SH-SY5Y (cell line): ENCODE measurements around the gene DNAJC8.

ENCODE experiments used
- GATA2 ChIP-seq: IDR thresholded peaks from 2 replicates; pipeline ENCODE4 v1.6.1; 2011; ENCODE audit warnings: mild to moderate bottlenecking, low read depth, low read length
- GATA3 ChIP-seq: IDR thresholded peaks from 2 replicates; pipeline ENCODE4 v1.6.1; 2011; ENCODE audit warnings: low read depth, mild to moderate bottlenecking, low read length, moderate library complexity

GRCh38 chr1:28272215-28272852 lies 39.5 kb upstream of the DNAJC8 start:
- TF ChIP-seq GATA2 (no peak), GATA3 (no peak)
